Measurements from ENCODE around the gene ENOSF1.
"Not testable (repeated sequence)": the region's sequence is repeated elsewhere in the genome, so short reads cannot be mapped to it uniquely, and the experiment has no call there.

The ENOSF1 gene

GRCh38 chr18:703213-703967 lies 9.0 kb downstream of the ENOSF1 start:
- no peak for DNase-seq

- DNase-seq: no peak
These were observed 14.6 kb downstream of the ENOSF1 start for GRCh38 chr18:697800-698199.

- DNase-seq: no peak
These were observed 15.4 kb downstream of the ENOSF1 start for GRCh38 chr18:697012-697411.

- DNase-seq: peak; percentile 42
These were observed 18.8 kb downstream of the ENOSF1 start for GRCh38 chr18:693466-694187.

GRCh38 chr18:692824-693223 lies 19.6 kb downstream of the ENOSF1 start:
- no peak for DNase-seq

- no peak for DNase-seq
These were observed 24.1 kb downstream of the ENOSF1 start for GRCh38 chr18:688323-688722.

GRCh38 chr18:686339-687111 lies 25.9 kb downstream of the ENOSF1 start:
- no peak for DNase-seq

GRCh38 chr18:685438-685837 lies 27.0 kb downstream of the ENOSF1 start:
- no peak for DNase-seq

- DNase-seq: no peak
These were observed 28.9 kb downstream of the ENOSF1 start for GRCh38 chr18:683531-683930.

GRCh38 chr18:682833-683232 lies 29.6 kb downstream of the ENOSF1 start:
- DNase-seq: no peak

GRCh38 chr18:682416-682815 lies 30.0 kb downstream of the ENOSF1 start:
- not testable (repeated sequence) for DNase-seq

GRCh38 chr18:681985-682384 lies 30.4 kb downstream of the ENOSF1 start:
- no peak for DNase-seq

GRCh38 chr18:680392-680791 lies 32.0 kb downstream of the ENOSF1 start:
- DNase-seq: no peak

- no peak for DNase-seq
These were observed 32.9 kb downstream of the ENOSF1 start for GRCh38 chr18:679516-679915.

- DNase-seq: no peak
These were observed 33.8 kb downstream of the ENOSF1 start for GRCh38 chr18:678482-679182.

- no peak for DNase-seq
These were observed 34.5 kb downstream of the ENOSF1 start for GRCh38 chr18:677951-678381.

- DNase-seq: no peak
These were observed 35.3 kb downstream of the ENOSF1 start for GRCh38 chr18:677145-677544.

GRCh38 chr18:676736-677135 lies 35.7 kb downstream of the ENOSF1 start:
- DNase-seq: no peak

- DNase-seq: no peak
These were observed 36.4 kb downstream of the ENOSF1 start for GRCh38 chr18:676069-676468.

- no peak for DNase-seq
These were observed 37.1 kb downstream of the ENOSF1 start for GRCh38 chr18:675307-675706.

GRCh38 chr18:673769-674168 lies 38.7 kb downstream of the ENOSF1 start:
- no peak for DNase-seq

- DNase-seq: no peak
These were observed 39.1 kb downstream of the ENOSF1 start for GRCh38 chr18:673317-673716.

- no peak for DNase-seq
These were observed 41.0 kb downstream of the ENOSF1 start for GRCh38 chr18:671405-671804.

Data from femur (tissue), 1 donor.